Activated CD8-positive, alpha-beta T cell treated with anti-CD3 and anti-CD28 coated beads for 36 hours (primary cell): ENCODE data around the gene TBC1D8. TPM values are rescaled to one million over a fixed set of nuclear protein-coding genes. Genes with fewer than 3 reads are reported as not detected.

Experiments used
- ATAC-seq: fragments of 200-7000 bp; cut with Tn5 transposase; one replicate; pipeline ENCODE4 v1.10.0; 2021; ENCODE audit warnings: mild to moderate bottlenecking, moderate library complexity
- CTCF ChIA-PET: fragments of 350-600 bp; sonication (Branson Sonifier 250); formaldehyde crosslinking; loops from one replicate; lab custom pipeline; 2021; ENCODE audit warnings: antibody characterized with exemption; lab: Charles Lee
- POLR2A ChIA-PET: fragments of 350-600 bp; sonication (Branson Sonifier 250); formaldehyde crosslinking; loops from one replicate; lab custom pipeline; 2021; ENCODE audit warnings: antibody characterized with exemption; lab: Charles Lee
- DNase-seq: peaks from one replicate; pipeline ENCODE4 v3.0.0-alpha.2; 2020
- H3K27ac Mint-ChIP-seq: one replicate; pipeline ENCODE4 v1.8.0; 2021; ENCODE audit warnings: mild to moderate bottlenecking, mixed read lengths
- H3K27me3 Mint-ChIP-seq: one replicate; pipeline ENCODE4 v1.8.0; 2021; ENCODE audit warnings: mixed read lengths
- H3K36me3 Mint-ChIP-seq: one replicate; pipeline ENCODE4 v1.8.0; 2021; ENCODE audit warnings: low read depth, mixed read lengths
- H3K4me1 Mint-ChIP-seq: one replicate; pipeline ENCODE4 v1.8.0; 2021; ENCODE audit warnings: low read depth, mixed read lengths
- H3K4me3 Mint-ChIP-seq: one replicate; pipeline ENCODE4 v1.8.0; 2021; ENCODE audit warnings: mild to moderate bottlenecking, moderate library complexity, mixed read lengths
- H3K9me3 Mint-ChIP-seq: one replicate; pipeline ENCODE4 v1.8.0; 2021; ENCODE audit warnings: mixed read lengths
- intact Hi-C: fragments of 100-400 bp; cut with micrococcal nuclease; formaldehyde crosslinking; loops from one replicate; pipeline ENCODE4 v1.10.0; 2022
- total RNA-seq, 2 experiments: library from RNA; stranded (reverse); gene quantifications; one replicate each; pipeline ENCODE4 v1.2.3, GENCODE V29; 2021
- TF ChIP-seq, protein P1 (sequence below): fragments of 200-600 bp; IDR thresholded peaks from one replicate; pipeline ENCODE4 v1.8.0; 2022; ENCODE audit warnings: antibody characterized with exemption, mild to moderate bottlenecking

The TBC1D8 gene
- total RNA-seq, 2 experiments from 2014 or later: 3.2 to 3.3 TPM

DNA sequence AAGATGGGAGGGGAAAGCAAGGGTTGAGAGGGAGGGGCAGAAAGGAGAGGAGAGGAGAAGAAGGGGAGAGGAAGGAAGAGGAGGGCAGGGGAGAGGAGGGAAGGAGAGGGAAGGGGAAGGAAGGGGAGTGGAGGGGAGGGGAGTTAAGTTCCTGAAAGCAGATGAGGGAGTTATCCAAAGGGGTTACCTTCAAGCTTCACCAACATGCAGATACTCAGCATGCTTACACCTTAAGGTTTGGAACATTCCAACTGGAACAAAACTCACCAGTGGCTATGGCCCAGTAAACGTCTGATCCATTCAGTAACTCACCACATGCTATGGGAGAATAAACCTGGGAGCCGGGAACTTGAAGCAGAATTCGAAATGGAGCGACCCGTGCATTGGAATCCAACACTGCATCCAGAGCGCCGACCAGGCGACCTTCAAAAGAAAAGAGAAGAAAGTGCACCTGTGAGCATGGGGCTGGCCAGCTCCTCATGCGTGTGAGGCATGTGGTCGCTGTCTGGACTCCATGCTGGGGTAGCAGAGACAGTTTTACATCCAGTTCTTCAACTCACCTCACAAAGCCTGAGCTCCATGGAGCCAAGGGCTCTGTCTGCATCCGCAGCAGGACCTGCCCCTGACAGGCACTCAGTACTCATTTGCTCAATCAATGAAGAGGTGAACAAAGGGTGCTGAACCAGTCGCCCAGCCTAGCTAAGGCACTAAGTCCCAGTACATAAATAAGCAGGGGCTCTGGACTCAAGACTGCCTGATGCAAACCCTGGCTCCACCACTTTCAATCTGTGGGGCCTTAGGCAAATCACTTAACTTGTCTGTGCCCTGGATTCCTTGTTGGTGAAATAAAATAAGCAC lies 61.0 kb downstream of the TBC1D8 start:
- peaks cover 3% of the 10 kb centered on the region for H3K27me3 Mint-ChIP-seq
- ChIA-PET POLR2A (interaction anchor here (0.6 kb wide), 1 partner anchor 1487 kb away, joined by 4 read pairs; no protein-coding TSS in a partner anchor), CTCF (no interaction called here)
- no peak overlapping the region for H3K4me3 Mint-ChIP-seq
- TF ChIP-seq, protein P1, sequence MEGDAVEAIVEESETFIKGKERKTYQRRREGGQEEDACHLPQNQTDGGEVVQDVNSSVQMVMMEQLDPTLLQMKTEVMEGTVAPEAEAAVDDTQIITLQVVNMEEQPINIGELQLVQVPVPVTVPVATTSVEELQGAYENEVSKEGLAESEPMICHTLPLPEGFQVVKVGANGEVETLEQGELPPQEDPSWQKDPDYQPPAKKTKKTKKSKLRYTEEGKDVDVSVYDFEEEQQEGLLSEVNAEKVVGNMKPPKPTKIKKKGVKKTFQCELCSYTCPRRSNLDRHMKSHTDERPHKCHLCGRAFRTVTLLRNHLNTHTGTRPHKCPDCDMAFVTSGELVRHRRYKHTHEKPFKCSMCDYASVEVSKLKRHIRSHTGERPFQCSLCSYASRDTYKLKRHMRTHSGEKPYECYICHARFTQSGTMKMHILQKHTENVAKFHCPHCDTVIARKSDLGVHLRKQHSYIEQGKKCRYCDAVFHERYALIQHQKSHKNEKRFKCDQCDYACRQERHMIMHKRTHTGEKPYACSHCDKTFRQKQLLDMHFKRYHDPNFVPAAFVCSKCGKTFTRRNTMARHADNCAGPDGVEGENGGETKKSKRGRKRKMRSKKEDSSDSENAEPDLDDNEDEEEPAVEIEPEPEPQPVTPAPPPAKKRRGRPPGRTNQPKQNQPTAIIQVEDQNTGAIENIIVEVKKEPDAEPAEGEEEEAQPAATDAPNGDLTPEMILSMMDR: no peak
- no peaks in the 10 kb centered on the region for H3K36me3 Mint-ChIP-seq
- intact Hi-C loops: no loop called here
- no peak for DNase-seq
- peaks cover 5% of the 10 kb centered on the region for H3K4me1 Mint-ChIP-seq
- ATAC-seq: no peak
- H3K27ac Mint-ChIP-seq: no peak overlapping the region
- H3K9me3 Mint-ChIP-seq: no peaks in the 10 kb centered on the region

DNA sequence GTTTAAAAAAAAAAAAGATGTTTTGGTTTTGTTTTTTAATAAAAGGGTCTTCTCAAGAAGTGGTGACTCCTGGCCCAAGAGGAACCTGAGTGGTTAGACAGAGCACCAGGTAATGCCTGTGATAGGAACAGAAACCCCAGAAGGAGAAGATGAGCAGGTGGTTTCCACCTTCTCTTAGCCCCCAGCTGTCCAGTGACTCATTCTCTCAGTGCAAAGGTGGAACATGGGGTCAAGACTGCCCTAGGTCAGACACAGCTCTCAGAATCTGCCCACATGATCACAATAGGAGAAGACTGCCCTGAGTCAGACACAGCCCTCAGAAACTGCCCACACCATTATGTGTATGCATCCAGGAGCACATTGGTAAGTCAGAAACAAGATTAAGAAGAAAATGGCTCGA lies 61.8 kb downstream of the TBC1D8 start:
- intact Hi-C loops: no loop called here
- Mint-ChIP-seq H3K27me3 (peaks cover 3% of the 10 kb centered on the region), H3K4me3 (no peak overlapping the region), H3K9me3 (no peaks in the 10 kb centered on the region), H3K36me3 (no peaks in the 10 kb centered on the region), H3K4me1 (peaks cover 5% of the 10 kb centered on the region), H3K27ac (no peak overlapping the region)
- CTCF ChIA-PET: no interaction called here
- TF ChIP-seq, protein P1: no peak
- POLR2A ChIA-PET: interaction anchor here (0.6 kb wide), 1 partner anchor 1486 kb away, joined by 4 read pairs; no protein-coding TSS in a partner anchor
- DNase-seq (peak; percentile 29), ATAC-seq (peak; percentile 94)

DNA sequence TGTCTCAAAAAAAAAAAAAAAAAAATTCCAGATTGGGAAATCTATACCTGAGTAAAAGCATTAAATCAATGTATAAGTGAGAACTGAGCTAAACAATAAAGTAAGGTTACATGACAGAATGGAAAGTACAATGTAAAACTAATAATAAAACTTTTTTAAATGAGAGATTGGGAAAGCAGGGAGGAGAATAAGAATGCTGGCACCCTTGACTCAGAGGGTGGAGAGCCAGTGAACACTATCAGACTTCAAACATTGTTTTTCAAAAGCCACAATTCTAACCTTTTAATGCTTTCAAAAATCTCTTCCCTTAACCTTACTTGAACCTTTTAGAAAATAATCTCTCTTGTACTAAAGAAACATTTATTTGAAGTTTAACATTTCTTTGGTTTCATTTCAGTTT lies 63.5 kb downstream of the TBC1D8 start:
- Mint-ChIP-seq H3K4me1 (peaks cover 5% of the 10 kb centered on the region), H3K4me3 (no peak overlapping the region), H3K27me3 (no peaks in the 10 kb centered on the region), H3K36me3 (no peaks in the 10 kb centered on the region), H3K27ac (no peak overlapping the region), H3K9me3 (no peaks in the 10 kb centered on the region)
- ChIA-PET POLR2A (no interaction called here), CTCF (no interaction called here)
- intact Hi-C loops: no loop called here
- no peak for ATAC-seq
- DNase-seq: no peak
- TF ChIP-seq, protein P1: no peak

DNA sequence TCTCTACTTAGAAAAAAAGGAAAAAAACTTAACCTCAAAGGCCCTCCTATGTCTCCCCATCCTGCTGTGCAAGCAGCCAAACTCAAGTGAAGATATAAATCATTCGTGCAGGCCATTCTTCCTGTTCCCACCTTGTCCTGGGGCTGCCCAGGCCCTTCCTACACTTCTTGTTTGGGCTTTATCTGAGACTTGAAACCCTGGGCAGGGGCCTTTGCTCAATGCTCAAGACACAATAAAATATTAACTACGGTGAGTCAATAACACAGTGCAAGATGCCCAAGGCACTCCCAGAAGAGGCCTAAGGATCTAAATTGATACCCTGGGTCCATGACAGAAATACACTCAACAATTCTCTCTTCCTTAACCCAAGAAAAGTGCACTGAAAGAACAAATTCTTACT lies 67.6 kb downstream of the TBC1D8 start:
- no peak for ATAC-seq
- H3K4me3 Mint-ChIP-seq: no peak overlapping the region
- H3K9me3 Mint-ChIP-seq: no peaks in the 10 kb centered on the region
- TF ChIP-seq, protein P1: no peak
- no peak overlapping the region for H3K27ac Mint-ChIP-seq
- DNase-seq: no peak
- H3K27me3 Mint-ChIP-seq: no peaks in the 10 kb centered on the region
- ChIA-PET POLR2A (no interaction called here), CTCF (no interaction called here)
- H3K36me3 Mint-ChIP-seq: no peaks in the 10 kb centered on the region
- no peaks in the 10 kb centered on the region for H3K4me1 Mint-ChIP-seq
- intact Hi-C loops: no loop called here

DNA sequence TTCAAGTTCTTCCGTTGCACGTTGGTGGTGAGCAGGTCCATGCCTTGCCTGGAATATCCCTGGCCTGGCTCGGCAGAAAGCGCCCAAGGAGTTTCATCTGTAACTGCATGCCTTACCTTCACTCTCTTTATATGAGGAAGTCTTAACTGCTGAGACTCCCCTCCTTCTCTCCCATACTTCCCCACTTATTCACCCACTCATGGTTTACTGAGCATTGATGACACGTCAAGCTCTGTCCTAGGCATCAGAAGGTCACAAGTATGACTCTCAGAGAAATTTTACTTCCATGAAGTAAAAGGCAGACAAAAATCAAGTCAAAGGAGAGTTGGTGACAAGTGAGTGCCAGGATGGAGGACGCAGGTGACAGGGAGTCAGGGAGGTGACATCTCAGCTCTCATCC lies 68.2 kb downstream of the TBC1D8 start:
- ATAC-seq (no peak), DNase-seq (no peak)
- TF ChIP-seq, protein P1: no peak
- Mint-ChIP-seq H3K9me3 (no peaks in the 10 kb centered on the region), H3K36me3 (no peaks in the 10 kb centered on the region), H3K27ac (no peak overlapping the region), H3K4me3 (no peak overlapping the region), H3K27me3 (no peaks in the 10 kb centered on the region), H3K4me1 (no peaks in the 10 kb centered on the region)
- CTCF ChIA-PET: no interaction called here
- POLR2A ChIA-PET: no interaction called here
- intact Hi-C loops: no loop called here
